ENCODE measurements around the gene UROC1.

UROC1 gene

GRCh38 chr3:126475413-126476114 is 42.0 kb downstream of the UROC1 start, which contains the start of gene ZXDC:
TSS of gene ZXDC (minus strand) at chr3:126475891. CDS start at chr3:126475865, 26 bp downstream.
- Histone ChIP-seq H3K4me3 (ENCODE audit: insufficient read depth in 1 of 2, low read depth in 1 of 2, low read length in 2 of 2) (peak within 1 kb of the TSS; percentile 81 to 97), H3K18ac (ENCODE audit: low read depth in 1 of 2, low read length in 2 of 2) (peak within 1 kb of the TSS; percentile 79 to 87), H3K27ac (ENCODE audit: low read length, poor library complexity, severe bottlenecking) (no peak within 1 kb of the TSS), H4K8ac (ENCODE audit: low read length) (peak within 1 kb of the TSS; percentile 96), H2AFZ (ENCODE audit: low read depth, low read length) (peak within 1 kb of the TSS; percentile 66), H3K9me3 (ENCODE audit: control insufficient read depth, low read length) (no peaks in the 10 kb centered on the region), H3K14ac (ENCODE audit: low read length in 2 of 2) (peak within 1 kb of the TSS in 1 of 2 experiments; percentile 79), H2BK5ac (ENCODE audit: low read depth, low read length, poor library complexity, severe bottlenecking) (peak within 1 kb of the TSS; percentile 76), H2BK15ac (ENCODE audit: low read depth, poor library complexity, severe bottlenecking) (no peak within 1 kb of the TSS), H3K36me3 (ENCODE audit: control insufficient read depth in 1 of 2, insufficient read depth in 2 of 2, low read depth in 1 of 2, low read length in 2 of 2) (peaks cover 3 to 22% of the 10 kb centered on the region in 2 experiments), H3K23ac (ENCODE audit: low read length in 2 of 2) (peak within 1 kb of the TSS in 1 of 2 experiments; percentile 87), H3K79me1 (replicated peaks; ENCODE audit: low read length, poor library complexity, severe bottlenecking) (peaks cover 17% of the 10 kb centered on the region), H2AK5ac (ENCODE audit: low read length, severe bottlenecking) (no peak within 1 kb of the TSS), H3K4ac (ENCODE audit: low read depth in 1 of 2, low read length in 2 of 2) (peak within 1 kb of the TSS; percentile 86 to 89), H2BK12ac (ENCODE audit: low read length in 2 of 2) (peak within 1 kb of the TSS in 1 of 2 experiments; percentile 3), H3K9ac (ENCODE audit: low read length) (peak within 1 kb of the TSS; percentile 97), H3K4me2 (ENCODE audit: low read length, poor library complexity, severe bottlenecking) (peak within 1 kb of the TSS; percentile 95), H4K91ac (ENCODE audit: low read length) (peak within 1 kb of the TSS; percentile 64), H3K27me3 (ENCODE audit: control insufficient read depth in 1 of 2, insufficient read depth in 1 of 2, low read length in 2 of 2) (no peaks in the 10 kb centered on the region), H3K4me1 (ENCODE audit: control insufficient read depth, insufficient read depth, low read depth, low read length) (peaks cover 28% of the 10 kb centered on the region), H2BK120ac (ENCODE audit: low read depth, low read length) (peak within 1 kb of the TSS; percentile 95)
- peak; percentile 90 for DNase-seq
- 0% methylated on average over 59 of the region's 112 CpGs for WGBS

- Histone ChIP-seq H3K18ac (ENCODE audit: low read depth in 1 of 2, low read length in 2 of 2) (peak overlapping the region; percentile 31 to 66), H3K27me3 (ENCODE audit: control insufficient read depth in 1 of 2, insufficient read depth in 1 of 2, low read length in 2 of 2) (no peaks in the 10 kb centered on the region)
- WGBS, result 17% methylated on average over 47 of the region's 72 CpGs
These were observed 42.8 kb downstream of the UROC1 start for GRCh38 chr3:126474498-126475412.

GRCh38 chr3:126473292-126474168 is 44.0 kb downstream of the UROC1 start:
- H3K36me3 ChIP-seq (ENCODE audit: control insufficient read depth in 1 of 2, insufficient read depth in 2 of 2, low read depth in 1 of 2, low read length in 2 of 2), result peaks cover 21 to 42% of the 10 kb centered on the region in 2 experiments
- H2BK12ac ChIP-seq (ENCODE audit: low read length in 2 of 2), result no peak overlapping the region
- H2BK15ac ChIP-seq (ENCODE audit: low read depth, poor library complexity, severe bottlenecking), result no peak overlapping the region
- H3K14ac ChIP-seq (ENCODE audit: low read length in 2 of 2), result no peak overlapping the region
- H3K4me1 ChIP-seq (ENCODE audit: control insufficient read depth, insufficient read depth, low read depth, low read length), result peaks cover 33% of the 10 kb centered on the region
- no peak overlapping the region for H4K8ac ChIP-seq (ENCODE audit: low read length)
- H2AK5ac ChIP-seq (ENCODE audit: low read length, severe bottlenecking), result no peak overlapping the region
- no peak overlapping the region for H3K18ac ChIP-seq (ENCODE audit: low read depth in 1 of 2, low read length in 2 of 2)
- no peaks in the 10 kb centered on the region for H3K27me3 ChIP-seq (ENCODE audit: control insufficient read depth in 1 of 2, insufficient read depth in 1 of 2, low read length in 2 of 2)
- H3K79me1 ChIP-seq (replicated peaks; ENCODE audit: low read length, poor library complexity, severe bottlenecking), result peaks cover 35% of the 10 kb centered on the region
- no peak overlapping the region for H4K91ac ChIP-seq (ENCODE audit: low read length)
- peak overlapping the region; percentile 40 for H3K9ac ChIP-seq (ENCODE audit: low read length)
- H3K4ac ChIP-seq (ENCODE audit: low read depth in 1 of 2, low read length in 2 of 2), result no peak overlapping the region
- no peak overlapping the region for H2BK120ac ChIP-seq (ENCODE audit: low read depth, low read length)
- no peak overlapping the region for H2BK5ac ChIP-seq (ENCODE audit: low read depth, low read length, poor library complexity, severe bottlenecking)
- H3K27ac ChIP-seq (ENCODE audit: low read length, poor library complexity, severe bottlenecking), result no peak overlapping the region
- DNase-seq, result peak; percentile 3
- peak overlapping the region; percentile 31 for H3K4me2 ChIP-seq (ENCODE audit: low read length, poor library complexity, severe bottlenecking)
- no peak overlapping the region for H3K23ac ChIP-seq (ENCODE audit: low read length in 2 of 2)
- H2AFZ ChIP-seq (ENCODE audit: low read depth, low read length), result no peak overlapping the region
- no peaks in the 10 kb centered on the region for H3K9me3 ChIP-seq (ENCODE audit: control insufficient read depth, low read length)
- WGBS, result 97% methylated on average over 6 of the region's 14 CpGs
- peak overlapping the region in 1 of 2 experiments; percentile 89 for H3K4me3 ChIP-seq (ENCODE audit: insufficient read depth in 1 of 2, low read depth in 1 of 2, low read length in 2 of 2)

More at GRCh38 chr3:126474498-126475412, 42.8 kb downstream of the UROC1 start:
- Histone ChIP-seq H3K9ac (ENCODE audit: low read length) (peak overlapping the region; percentile 86), H2BK5ac (ENCODE audit: low read depth, low read length, poor library complexity, severe bottlenecking) (no peak overlapping the region), H3K4me2 (ENCODE audit: low read length, poor library complexity, severe bottlenecking) (peak overlapping the region; percentile 95), H3K14ac (ENCODE audit: low read length in 2 of 2) (peak overlapping the region in 1 of 2 experiments; percentile 79), H2BK120ac (ENCODE audit: low read depth, low read length) (no peak overlapping the region), H2AK5ac (ENCODE audit: low read length, severe bottlenecking) (no peak overlapping the region), H2BK12ac (ENCODE audit: low read length in 2 of 2) (no peak overlapping the region), H3K36me3 (ENCODE audit: control insufficient read depth in 1 of 2, insufficient read depth in 2 of 2, low read depth in 1 of 2, low read length in 2 of 2) (peaks cover 9 to 30% of the 10 kb centered on the region in 2 experiments), H3K79me1 (replicated peaks; ENCODE audit: low read length, poor library complexity, severe bottlenecking) (peaks cover 24% of the 10 kb centered on the region), H2AFZ (ENCODE audit: low read depth, low read length) (peak overlapping the region; percentile 66), H3K9me3 (ENCODE audit: control insufficient read depth, low read length) (no peaks in the 10 kb centered on the region), H2BK15ac (ENCODE audit: low read depth, poor library complexity, severe bottlenecking) (no peak overlapping the region), H3K4me3 (ENCODE audit: insufficient read depth in 1 of 2, low read depth in 1 of 2, low read length in 2 of 2) (peak overlapping the region; percentile 81 to 89), H3K23ac (ENCODE audit: low read length in 2 of 2) (peak overlapping the region in 1 of 2 experiments; percentile 83), H3K4me1 (ENCODE audit: control insufficient read depth, insufficient read depth, low read depth, low read length) (peaks cover 28% of the 10 kb centered on the region), H3K4ac (ENCODE audit: low read depth in 1 of 2, low read length in 2 of 2) (peak overlapping the region; percentile 46 to 86), H4K91ac (ENCODE audit: low read length) (no peak overlapping the region), H4K8ac (ENCODE audit: low read length) (peak overlapping the region; percentile 36), H3K27ac (ENCODE audit: low read length, poor library complexity, severe bottlenecking) (no peak overlapping the region)
- DNase-seq, result peak; percentile 74
